Measurements from ENCODE around the gene DAD1. TPM values are rescaled to one million over a fixed set of nuclear protein-coding genes. Genes with fewer than 3 reads are reported as not detected.
"Not testable (repeated sequence)": the region's sequence is repeated elsewhere in the genome, so short reads cannot be mapped to it uniquely, and the experiment has no call there.

DAD1 gene
- total RNA-seq, 1 donor from 2014 or later = 185 TPM

DNA sequence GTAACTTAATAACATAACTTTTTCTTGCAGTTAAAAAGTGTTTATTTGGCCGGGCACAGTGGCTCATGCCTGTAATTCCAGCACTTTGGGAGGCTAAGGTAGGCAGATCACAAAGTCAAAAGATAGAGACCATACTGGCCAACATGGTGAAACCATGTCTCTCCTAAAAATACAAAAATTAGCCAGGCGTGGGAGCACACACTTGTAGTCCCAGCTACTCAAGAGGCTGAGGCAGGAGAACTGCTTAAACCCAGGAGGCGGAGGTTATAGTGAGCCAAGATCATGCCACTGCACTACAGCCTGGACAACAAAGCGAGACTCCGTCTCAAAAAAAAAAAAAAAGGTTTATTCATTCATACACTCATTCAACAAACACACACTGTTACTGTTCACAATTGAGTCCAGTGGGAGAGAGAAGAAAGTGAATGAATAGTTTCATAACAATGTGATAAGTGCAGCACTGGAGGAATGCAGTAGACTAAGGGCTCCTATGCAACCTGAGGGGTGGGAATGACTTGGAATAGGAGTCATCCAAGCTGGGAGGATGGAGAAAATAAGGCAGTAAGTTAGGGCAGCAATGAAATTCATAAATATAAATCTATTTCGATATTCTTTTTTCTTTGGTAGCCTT, 19.8 kb downstream of the DAD1 start:
- no peaks in the 10 kb centered on the region for H3K27me3 Mint-ChIP-seq (ENCODE audit: insufficient read depth, low read depth)
- TF ChIP-seq EZH2phosphoT487 (IDR thresholded peaks at IDR 0.05) (no peak), EZH2 (IDR thresholded peaks at IDR 0.05) (no peak)
- TF ChIP-seq, protein P1, sequence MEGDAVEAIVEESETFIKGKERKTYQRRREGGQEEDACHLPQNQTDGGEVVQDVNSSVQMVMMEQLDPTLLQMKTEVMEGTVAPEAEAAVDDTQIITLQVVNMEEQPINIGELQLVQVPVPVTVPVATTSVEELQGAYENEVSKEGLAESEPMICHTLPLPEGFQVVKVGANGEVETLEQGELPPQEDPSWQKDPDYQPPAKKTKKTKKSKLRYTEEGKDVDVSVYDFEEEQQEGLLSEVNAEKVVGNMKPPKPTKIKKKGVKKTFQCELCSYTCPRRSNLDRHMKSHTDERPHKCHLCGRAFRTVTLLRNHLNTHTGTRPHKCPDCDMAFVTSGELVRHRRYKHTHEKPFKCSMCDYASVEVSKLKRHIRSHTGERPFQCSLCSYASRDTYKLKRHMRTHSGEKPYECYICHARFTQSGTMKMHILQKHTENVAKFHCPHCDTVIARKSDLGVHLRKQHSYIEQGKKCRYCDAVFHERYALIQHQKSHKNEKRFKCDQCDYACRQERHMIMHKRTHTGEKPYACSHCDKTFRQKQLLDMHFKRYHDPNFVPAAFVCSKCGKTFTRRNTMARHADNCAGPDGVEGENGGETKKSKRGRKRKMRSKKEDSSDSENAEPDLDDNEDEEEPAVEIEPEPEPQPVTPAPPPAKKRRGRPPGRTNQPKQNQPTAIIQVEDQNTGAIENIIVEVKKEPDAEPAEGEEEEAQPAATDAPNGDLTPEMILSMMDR (IDR thresholded peaks at IDR 0.05) = no peak
- no peaks in the 10 kb centered on the region for H4K20me1 ChIP-seq (ENCODE audit: low read depth)

DNA sequence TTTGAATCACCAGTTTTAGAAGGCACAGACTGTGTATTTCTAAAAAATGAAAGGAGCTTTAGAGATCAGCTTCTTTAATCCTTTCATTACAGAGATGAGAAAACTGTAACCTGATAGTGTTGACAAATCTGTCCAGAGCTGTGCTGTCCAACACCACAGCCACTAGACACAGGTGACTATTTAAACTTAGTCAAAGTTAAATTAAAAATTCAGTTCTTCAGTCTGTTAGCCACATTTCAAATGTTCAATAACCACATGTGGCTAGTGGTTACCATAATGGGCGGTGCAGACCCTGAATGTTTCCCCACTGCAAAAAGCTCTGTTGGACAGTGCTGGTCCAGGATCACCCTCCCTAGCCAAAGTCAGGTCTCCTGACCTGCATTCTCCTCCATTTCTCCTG, 21.6 kb downstream of the DAD1 start:
- no peak overlapping the region for H3K27ac ChIP-seq
- no peaks in the 10 kb centered on the region for H3K27me3 ChIP-seq
- H3K27ac Mint-ChIP-seq = no peak overlapping the region
- H3K4me3 Mint-ChIP-seq = no peak overlapping the region
- no peaks in the 10 kb centered on the region for H3K27me3 Mint-ChIP-seq (ENCODE audit: insufficient read depth, low read depth)
- TF ChIP-seq EZH2 (IDR thresholded peaks at IDR 0.05) (no peak), EZH2phosphoT487 (IDR thresholded peaks at IDR 0.05) (no peak)
- TF ChIP-seq, protein P1 (IDR thresholded peaks at IDR 0.05) = no peak
- no peaks in the 10 kb centered on the region for H4K20me1 ChIP-seq (ENCODE audit: low read depth)
- H3K9me3 Mint-ChIP-seq = no peaks in the 10 kb centered on the region
- peaks cover 36% of the 10 kb centered on the region for H3K4me1 Mint-ChIP-seq
- H3K79me2 ChIP-seq (ENCODE audit: low read depth) = peaks cover 34% of the 10 kb centered on the region
- H3F3A ChIP-seq (ENCODE audit: low read depth) = peaks cover 14% of the 10 kb centered on the region
- peaks cover 13% of the 10 kb centered on the region for H3K36me3 Mint-ChIP-seq
- no peaks in the 10 kb centered on the region for H3K36me3 ChIP-seq
- no peak overlapping the region for H3K4me2 ChIP-seq
- H2AFZ ChIP-seq (replicated peaks) = no peak overlapping the region
- no peak overlapping the region for H3K4me3 ChIP-seq
- no peaks in the 10 kb centered on the region for H3K9me3 ChIP-seq (ENCODE audit: low read depth)
- H3K9ac ChIP-seq = no peak overlapping the region
- DNase-seq (ENCODE audit: low spot score) = no peak
- peaks cover 22% of the 10 kb centered on the region for H3K4me1 ChIP-seq

More for the DNA sequence above, 19.8 kb downstream of the DAD1 start:
- peaks cover 34% of the 10 kb centered on the region for H3K79me2 ChIP-seq (ENCODE audit: low read depth)
- peaks cover 22% of the 10 kb centered on the region for H3K4me1 ChIP-seq
- H3K9ac ChIP-seq = no peak overlapping the region
- H3K27ac ChIP-seq = peak overlapping the region; percentile 20
- no peaks in the 10 kb centered on the region for H3K9me3 ChIP-seq (ENCODE audit: low read depth)
- Mint-ChIP-seq H3K4me3 (no peak overlapping the region), H3K27ac (peak overlapping the region; percentile 18), H3K4me1 (peaks cover 31% of the 10 kb centered on the region), H3K36me3 (peaks cover 20% of the 10 kb centered on the region), H3K9me3 (no peaks in the 10 kb centered on the region)
- H3K4me3 ChIP-seq = no peak overlapping the region
- no peak for DNase-seq (ENCODE audit: low spot score)
- no peaks in the 10 kb centered on the region for H3K27me3 ChIP-seq
- H3K4me2 ChIP-seq = no peak overlapping the region
- no peaks in the 10 kb centered on the region for H3K36me3 ChIP-seq
- peaks cover 14% of the 10 kb centered on the region for H3F3A ChIP-seq (ENCODE audit: low read depth)
- H2AFZ ChIP-seq (replicated peaks) = no peak overlapping the region

DNA sequence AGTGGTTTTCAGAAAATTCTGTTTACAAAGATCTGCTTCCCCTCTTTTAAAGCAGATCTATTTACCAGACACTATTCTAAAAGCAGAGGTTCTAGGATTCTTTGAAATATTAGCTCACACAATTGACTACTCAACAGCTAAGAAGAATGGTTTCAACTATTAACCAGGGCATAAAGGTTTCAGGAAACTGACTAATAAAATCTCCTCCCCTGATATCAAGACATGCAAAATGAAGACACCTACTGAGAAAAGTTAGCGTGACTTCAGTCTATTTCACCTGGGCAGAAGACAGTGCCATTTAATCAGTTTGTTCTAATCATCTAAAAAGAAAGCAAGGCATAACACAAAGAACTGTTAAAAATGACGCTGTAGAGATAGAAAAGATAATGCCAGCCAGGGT, 22.2 kb downstream of the DAD1 start:
- Mint-ChIP-seq H3K9me3 (no peaks in the 10 kb centered on the region), H3K4me3 (no peak overlapping the region), H3K27me3 (ENCODE audit: insufficient read depth, low read depth) (no peaks in the 10 kb centered on the region), H3K27ac (no peak overlapping the region), H3K4me1 (peaks cover 39% of the 10 kb centered on the region), H3K36me3 (peaks cover 13% of the 10 kb centered on the region)
- Histone ChIP-seq H3K9ac (no peak overlapping the region), H4K20me1 (ENCODE audit: low read depth) (no peaks in the 10 kb centered on the region), H3K79me2 (ENCODE audit: low read depth) (peaks cover 34% of the 10 kb centered on the region), H3K4me2 (no peak overlapping the region), H3K36me3 (no peaks in the 10 kb centered on the region), H3K4me3 (no peak overlapping the region), H3K4me1 (peaks cover 24% of the 10 kb centered on the region), H3K27me3 (no peaks in the 10 kb centered on the region), H3K9me3 (ENCODE audit: low read depth) (no peaks in the 10 kb centered on the region), H3K27ac (no peak overlapping the region), H2AFZ (replicated peaks) (no peak overlapping the region), H3F3A (ENCODE audit: low read depth) (peaks cover 14% of the 10 kb centered on the region)
- TF ChIP-seq EZH2 (IDR thresholded peaks at IDR 0.05) (no peak), EZH2phosphoT487 (IDR thresholded peaks at IDR 0.05) (no peak)
- TF ChIP-seq, protein P1 (IDR thresholded peaks at IDR 0.05) = no peak
- no peak for DNase-seq (ENCODE audit: low spot score)

DNA sequence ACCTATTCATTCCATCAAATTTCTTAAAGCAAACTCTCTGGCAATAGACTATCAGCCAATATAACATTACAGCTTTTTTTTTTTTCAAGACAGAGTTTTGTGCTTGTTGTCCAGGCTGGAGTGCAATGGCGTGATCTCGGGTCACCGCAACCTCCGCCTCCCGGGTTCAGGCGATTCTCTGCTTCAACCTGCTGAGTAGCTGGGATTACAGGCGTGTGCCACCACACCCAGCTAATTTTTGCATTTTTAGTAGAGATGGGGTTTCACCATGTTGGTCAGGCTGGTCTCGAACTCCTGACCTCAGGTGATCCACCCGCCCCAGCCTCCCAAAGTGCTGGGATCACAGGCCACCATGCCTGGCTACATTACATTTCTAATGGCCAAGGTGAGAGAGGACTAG, 22.8 kb downstream of the DAD1 start:
- H3F3A ChIP-seq (ENCODE audit: low read depth) = peaks cover 12% of the 10 kb centered on the region
- H3K4me2 ChIP-seq; H3K9me3 Mint-ChIP-seq; H3K9ac ChIP-seq; H3K27ac Mint-ChIP-seq; H3K27me3 Mint-ChIP-seq (ENCODE audit: insufficient read depth, low read depth); H3K4me3 ChIP-seq; H3K27ac ChIP-seq; H2AFZ ChIP-seq (replicated peaks); H4K20me1 ChIP-seq (ENCODE audit: low read depth); H3K4me3 Mint-ChIP-seq; H3K27me3 ChIP-seq; H3K36me3 ChIP-seq; DNase-seq (ENCODE audit: low spot score); H3K9me3 ChIP-seq (ENCODE audit: low read depth): not testable (repeated sequence)
- Mint-ChIP-seq H3K36me3 (peaks cover 13% of the 10 kb centered on the region), H3K4me1 (peaks cover 45% of the 10 kb centered on the region)
- peaks cover 29% of the 10 kb centered on the region for H3K4me1 ChIP-seq
- H3K79me2 ChIP-seq (ENCODE audit: low read depth) = peaks cover 34% of the 10 kb centered on the region

All from neural progenitor cell (in vitro differentiated cells).